ENCODE results near the gene DNAH9.

GRCh38 chr17:11979795-11980194 is 381.5 kb downstream of the DNAH9 start:
- no peak for TF ChIP-seq CTCF (IDR thresholded peaks at IDR 0.05; ENCODE audit: low read depth, low read length, poor library complexity, severe bottlenecking)
- no peak for TF ChIP-seq EZH2phosphoT487 (IDR thresholded peaks at IDR 0.05; ENCODE audit: borderline replicate concordance, low read length)

Measured in DOHH2 (cell line).